WTC11 (cell line): ENCODE results near the gene FAM76B. TPM values are rescaled to one million over a fixed set of nuclear protein-coding genes. Genes with fewer than 3 reads are reported as not detected.

ENCODE experiments used
- ATAC-seq: fragments of 200-7000 bp; cut with Tn5 transposase; 2 replicates; pipeline ENCODE4 v1.10.0; 2021; ENCODE audit warnings: mild to moderate bottlenecking, moderate library complexity
- CTCF ChIA-PET: fragments of 300-600 bp; sonication (Branson Sonifier 250); formaldehyde crosslinking; loops from one replicate; lab custom pipeline; 2021; ENCODE audit warnings: antibody characterized with exemption; lab: Charles Lee
- POLR2A ChIA-PET: fragments of 350-600 bp; sonication (Branson Sonifier 250); formaldehyde crosslinking; loops from one replicate; lab custom pipeline; 2021; ENCODE audit warnings: antibody characterized with exemption; lab: Charles Lee
- DNase-seq: peaks from one replicate; pipeline ENCODE4 v3.0.0; 2021; ENCODE audit warnings: low spot score
- H3K27ac Mint-ChIP-seq: 2 replicates; pipeline ENCODE4 v1.8.0; 2021; ENCODE audit warnings: mixed read lengths
- H3K27me3 Mint-ChIP-seq: 2 replicates; pipeline ENCODE4 v1.8.0; 2021; ENCODE audit warnings: low read depth, mild to moderate bottlenecking, moderate library complexity, mixed read lengths
- H3K36me3 Mint-ChIP-seq: 2 replicates; pipeline ENCODE4 v1.8.0; 2021; ENCODE audit warnings: mixed read lengths
- H3K4me1 Mint-ChIP-seq: 2 replicates; pipeline ENCODE4 v1.8.0; 2022; ENCODE audit warnings: mixed read lengths
- H3K4me3 Mint-ChIP-seq: 2 replicates; pipeline ENCODE4 v1.8.0; 2021; ENCODE audit warnings: mild to moderate bottlenecking, moderate library complexity, mixed read lengths
- H3K9me3 Mint-ChIP-seq: 2 replicates; pipeline ENCODE4 v1.8.0; 2021; ENCODE audit warnings: mixed read lengths
- ATF1 ChIP-seq: sonication (generic); formaldehyde crosslinking; IDR thresholded peaks from 2 replicates; pipeline ENCODE4 v1.8.1; 2023; ENCODE audit warnings: mild to moderate bottlenecking, moderate library complexity, missing genetic modification reagents
- CREB1 ChIP-seq: sonication (generic); formaldehyde crosslinking; IDR thresholded peaks from 2 replicates; pipeline ENCODE4 v1.8.0; 2023; ENCODE audit warnings: mild to moderate bottlenecking, missing genetic modification reagents
- FOXP1 ChIP-seq: sonication (generic); formaldehyde crosslinking; IDR thresholded peaks from 2 replicates; pipeline ENCODE4 v1.8.0; 2022; ENCODE audit warnings: missing genetic modification reagents, mild to moderate bottlenecking, moderate library complexity, borderline replicate concordance
- HMGA2 ChIP-seq: fragments of 250-450 bp; sonication (Bioruptor Pico); IDR thresholded peaks from 2 replicates; pipeline ENCODE4 v1.4.0; 2021; ENCODE audit warnings: mild to moderate bottlenecking, moderate library complexity
- MYBL2 ChIP-seq: sonication (generic); formaldehyde crosslinking; IDR thresholded peaks from 2 replicates; pipeline ENCODE4 v1.8.1; 2023; ENCODE audit warnings: mild to moderate bottlenecking, moderate library complexity, missing genetic modification reagents
- NFE2L1 ChIP-seq: sonication (generic); formaldehyde crosslinking; IDR thresholded peaks from 2 replicates; pipeline ENCODE4 v1.8.1; 2023; ENCODE audit warnings: missing genetic modification reagents
- NFYB ChIP-seq: sonication (generic); formaldehyde crosslinking; conservative IDR thresholded peaks from 2 replicates; pipeline ENCODE4 v1.8.0; 2022; ENCODE audit warnings: low read depth, missing genetic modification reagents
- NR1H2 ChIP-seq: sonication (generic); formaldehyde crosslinking; IDR thresholded peaks from 2 replicates; pipeline ENCODE4 v1.9.0; 2021; ENCODE audit warnings: mild to moderate bottlenecking, moderate library complexity, missing genetic modification reagents
- RORB ChIP-seq: fragments of 250-450 bp; sonication (Bioruptor Pico); IDR thresholded peaks from 2 replicates; pipeline ENCODE4 v1.9.0; 2021; ENCODE audit warnings: mild to moderate bottlenecking
- ZNF396 ChIP-seq: fragments of 250-450 bp; sonication (Bioruptor Pico); IDR thresholded peaks from 2 replicates; pipeline ENCODE4 v1.8.0; 2021; ENCODE audit warnings: mild to moderate bottlenecking, moderate library complexity, borderline replicate concordance
- ZNF423 ChIP-seq: fragments of 250-450 bp; sonication (Bioruptor Pico); IDR thresholded peaks from 2 replicates; pipeline ENCODE4 v2.1.2; 2022; ENCODE audit warnings: mild to moderate bottlenecking, moderate library complexity
- ZNF671 ChIP-seq: fragments of 250-450 bp; sonication (Bioruptor Pico); IDR thresholded peaks from 2 replicates; pipeline ENCODE4 v1.8.0; 2021; ENCODE audit warnings: mild to moderate bottlenecking
- total RNA-seq: library from RNA; stranded (reverse); gene quantifications from 3 replicates; pipeline ENCODE4 v1.2.3, GENCODE V29; 2021
- TF ChIP-seq, protein P1 (sequence below): sonication (generic); formaldehyde crosslinking; IDR thresholded peaks from 2 replicates; pipeline ENCODE4 v1.8.1; 2023; ENCODE audit warnings: mild to moderate bottlenecking, missing genetic modification reagents, borderline replicate concordance
- TF ChIP-seq, protein P2 (sequence below): sonication (generic); formaldehyde crosslinking; IDR thresholded peaks from 2 replicates; pipeline ENCODE4 v1.8.0; 2022; ENCODE audit warnings: mild to moderate bottlenecking, missing genetic modification reagents
- TF ChIP-seq, protein P3 (sequence below): sonication (generic); formaldehyde crosslinking; IDR thresholded peaks from 2 replicates; pipeline ENCODE4 v1.8.1; 2023; ENCODE audit warnings: mild to moderate bottlenecking, missing genetic modification reagents
- TF ChIP-seq, protein P4 (sequence below): fragments of 200-600 bp; IDR thresholded peaks from 2 replicates; pipeline ENCODE4 v1.8.0; 2022; ENCODE audit warnings: antibody characterized with exemption
- TF ChIP-seq, protein P5 (sequence below): sonication (generic); formaldehyde crosslinking; IDR thresholded peaks from 2 replicates; pipeline ENCODE4 v1.8.0; 2022; ENCODE audit warnings: mild to moderate bottlenecking, missing genetic modification reagents

Gene FAM76B
- total RNA-seq, 1 experiment from 2014 or later = 30.0 TPM

DNA sequence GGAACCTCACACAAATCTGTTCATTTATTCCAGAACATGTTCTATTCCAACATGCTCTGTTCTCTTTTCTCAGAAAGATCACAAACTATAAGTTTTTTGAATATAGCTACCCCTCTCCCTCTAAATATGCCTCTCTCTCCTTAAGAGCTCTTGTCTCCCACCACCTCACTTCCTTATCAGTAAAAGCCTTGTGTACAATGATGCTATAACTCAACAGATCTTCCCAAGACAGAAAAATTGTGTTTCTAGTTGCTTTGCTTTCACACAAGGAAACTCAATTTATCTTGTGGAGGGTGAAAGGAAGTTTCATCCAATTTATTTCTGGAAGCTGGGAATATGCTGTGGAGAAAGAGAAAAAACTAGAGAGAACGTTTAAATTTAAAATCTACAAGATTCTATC is 64.4 kb downstream of the FAM76B start (continued):
- TF ChIP-seq, protein P1, sequence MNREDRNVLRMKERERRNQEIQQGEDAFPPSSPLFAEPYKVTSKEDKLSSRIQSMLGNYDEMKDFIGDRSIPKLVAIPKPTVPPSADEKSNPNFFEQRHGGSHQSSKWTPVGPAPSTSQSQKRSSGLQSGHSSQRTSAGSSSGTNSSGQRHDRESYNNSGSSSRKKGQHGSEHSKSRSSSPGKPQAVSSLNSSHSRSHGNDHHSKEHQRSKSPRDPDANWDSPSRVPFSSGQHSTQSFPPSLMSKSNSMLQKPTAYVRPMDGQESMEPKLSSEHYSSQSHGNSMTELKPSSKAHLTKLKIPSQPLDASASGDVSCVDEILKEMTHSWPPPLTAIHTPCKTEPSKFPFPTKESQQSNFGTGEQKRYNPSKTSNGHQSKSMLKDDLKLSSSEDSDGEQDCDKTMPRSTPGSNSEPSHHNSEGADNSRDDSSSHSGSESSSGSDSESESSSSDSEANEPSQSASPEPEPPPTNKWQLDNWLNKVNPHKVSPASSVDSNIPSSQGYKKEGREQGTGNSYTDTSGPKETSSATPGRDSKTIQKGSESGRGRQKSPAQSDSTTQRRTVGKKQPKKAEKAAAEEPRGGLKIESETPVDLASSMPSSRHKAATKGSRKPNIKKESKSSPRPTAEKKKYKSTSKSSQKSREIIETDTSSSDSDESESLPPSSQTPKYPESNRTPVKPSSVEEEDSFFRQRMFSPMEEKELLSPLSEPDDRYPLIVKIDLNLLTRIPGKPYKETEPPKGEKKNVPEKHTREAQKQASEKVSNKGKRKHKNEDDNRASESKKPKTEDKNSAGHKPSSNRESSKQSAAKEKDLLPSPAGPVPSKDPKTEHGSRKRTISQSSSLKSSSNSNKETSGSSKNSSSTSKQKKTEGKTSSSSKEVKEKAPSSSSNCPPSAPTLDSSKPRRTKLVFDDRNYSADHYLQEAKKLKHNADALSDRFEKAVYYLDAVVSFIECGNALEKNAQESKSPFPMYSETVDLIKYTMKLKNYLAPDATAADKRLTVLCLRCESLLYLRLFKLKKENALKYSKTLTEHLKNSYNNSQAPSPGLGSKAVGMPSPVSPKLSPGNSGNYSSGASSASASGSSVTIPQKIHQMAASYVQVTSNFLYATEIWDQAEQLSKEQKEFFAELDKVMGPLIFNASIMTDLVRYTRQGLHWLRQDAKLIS (CRISPR knock-in tag) = no peak
- TF ChIP-seq ZNF396 (CRISPR knock-in tag) (no peak), RORB (CRISPR knock-in tag) (no peak), ZNF671 (no peak), HMGA2 (CRISPR knock-in tag) (no peak), NFYB (no peak), CREB1 (CRISPR knock-in tag) (no peak)
- TF ChIP-seq, protein P2, sequence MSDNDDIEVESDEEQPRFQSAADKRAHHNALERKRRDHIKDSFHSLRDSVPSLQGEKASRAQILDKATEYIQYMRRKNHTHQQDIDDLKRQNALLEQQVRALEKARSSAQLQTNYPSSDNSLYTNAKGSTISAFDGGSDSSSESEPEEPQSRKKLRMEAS = no peak

DNA sequence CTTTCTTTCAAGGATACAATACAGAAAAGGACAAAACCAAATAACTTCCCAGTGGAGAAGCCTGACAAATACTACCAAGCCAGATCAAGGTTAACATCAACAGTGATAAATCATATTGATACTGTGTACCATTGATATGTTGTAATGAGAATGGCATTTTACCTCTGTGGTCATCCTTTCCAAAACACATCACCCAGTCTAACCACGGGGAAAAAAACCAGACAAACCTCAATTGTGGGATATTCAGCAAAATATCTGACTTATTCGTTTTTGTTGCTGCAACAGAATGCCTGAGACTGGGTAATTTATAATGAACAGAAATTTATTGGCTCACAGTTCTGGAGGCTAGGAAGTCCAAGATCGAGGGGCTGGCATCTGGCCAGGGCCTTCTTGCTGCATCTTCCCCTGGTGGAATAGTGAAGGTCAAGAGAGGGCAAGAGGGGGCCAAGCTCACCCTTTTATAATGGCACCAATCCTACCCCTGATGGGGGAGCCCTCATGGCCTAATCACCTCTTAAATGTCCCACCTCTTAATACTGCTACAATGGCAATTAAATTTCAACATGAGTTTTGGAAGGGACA is 66.1 kb downstream of the FAM76B start:
- Mint-ChIP-seq H3K9me3 (peaks cover 3% of the 10 kb centered on the region), H3K27me3 (no peaks in the 10 kb centered on the region; the same call in 1 of the 2 replicates), H3K4me1 (no peaks in the 10 kb centered on the region), H3K27ac (no peak overlapping the region), H3K4me3 (no peak overlapping the region), H3K36me3 (no peaks in the 10 kb centered on the region)
- CTCF ChIA-PET = no interaction called here
- DNase-seq (no peak), ATAC-seq (no peak)
- POLR2A ChIA-PET = no interaction called here
- TF ChIP-seq, protein P3, sequence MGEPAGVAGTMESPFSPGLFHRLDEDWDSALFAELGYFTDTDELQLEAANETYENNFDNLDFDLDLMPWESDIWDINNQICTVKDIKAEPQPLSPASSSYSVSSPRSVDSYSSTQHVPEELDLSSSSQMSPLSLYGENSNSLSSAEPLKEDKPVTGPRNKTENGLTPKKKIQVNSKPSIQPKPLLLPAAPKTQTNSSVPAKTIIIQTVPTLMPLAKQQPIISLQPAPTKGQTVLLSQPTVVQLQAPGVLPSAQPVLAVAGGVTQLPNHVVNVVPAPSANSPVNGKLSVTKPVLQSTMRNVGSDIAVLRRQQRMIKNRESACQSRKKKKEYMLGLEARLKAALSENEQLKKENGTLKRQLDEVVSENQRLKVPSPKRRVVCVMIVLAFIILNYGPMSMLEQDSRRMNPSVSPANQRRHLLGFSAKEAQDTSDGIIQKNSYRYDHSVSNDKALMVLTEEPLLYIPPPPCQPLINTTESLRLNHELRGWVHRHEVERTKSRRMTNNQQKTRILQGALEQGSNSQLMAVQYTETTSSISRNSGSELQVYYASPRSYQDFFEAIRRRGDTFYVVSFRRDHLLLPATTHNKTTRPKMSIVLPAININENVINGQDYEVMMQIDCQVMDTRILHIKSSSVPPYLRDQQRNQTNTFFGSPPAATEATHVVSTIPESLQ = no peak
- TF ChIP-seq NFE2L1 (CRISPR knock-in tag) (no peak), ZNF671 (no peak), MYBL2 (no peak), NR1H2 (CRISPR knock-in tag) (no peak), ZNF423 (CRISPR knock-in tag) (no peak), ATF1 (CRISPR knock-in tag) (no peak), FOXP1 (no peak)
- TF ChIP-seq, protein P4, sequence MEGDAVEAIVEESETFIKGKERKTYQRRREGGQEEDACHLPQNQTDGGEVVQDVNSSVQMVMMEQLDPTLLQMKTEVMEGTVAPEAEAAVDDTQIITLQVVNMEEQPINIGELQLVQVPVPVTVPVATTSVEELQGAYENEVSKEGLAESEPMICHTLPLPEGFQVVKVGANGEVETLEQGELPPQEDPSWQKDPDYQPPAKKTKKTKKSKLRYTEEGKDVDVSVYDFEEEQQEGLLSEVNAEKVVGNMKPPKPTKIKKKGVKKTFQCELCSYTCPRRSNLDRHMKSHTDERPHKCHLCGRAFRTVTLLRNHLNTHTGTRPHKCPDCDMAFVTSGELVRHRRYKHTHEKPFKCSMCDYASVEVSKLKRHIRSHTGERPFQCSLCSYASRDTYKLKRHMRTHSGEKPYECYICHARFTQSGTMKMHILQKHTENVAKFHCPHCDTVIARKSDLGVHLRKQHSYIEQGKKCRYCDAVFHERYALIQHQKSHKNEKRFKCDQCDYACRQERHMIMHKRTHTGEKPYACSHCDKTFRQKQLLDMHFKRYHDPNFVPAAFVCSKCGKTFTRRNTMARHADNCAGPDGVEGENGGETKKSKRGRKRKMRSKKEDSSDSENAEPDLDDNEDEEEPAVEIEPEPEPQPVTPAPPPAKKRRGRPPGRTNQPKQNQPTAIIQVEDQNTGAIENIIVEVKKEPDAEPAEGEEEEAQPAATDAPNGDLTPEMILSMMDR = no peak
- TF ChIP-seq, protein P5, sequence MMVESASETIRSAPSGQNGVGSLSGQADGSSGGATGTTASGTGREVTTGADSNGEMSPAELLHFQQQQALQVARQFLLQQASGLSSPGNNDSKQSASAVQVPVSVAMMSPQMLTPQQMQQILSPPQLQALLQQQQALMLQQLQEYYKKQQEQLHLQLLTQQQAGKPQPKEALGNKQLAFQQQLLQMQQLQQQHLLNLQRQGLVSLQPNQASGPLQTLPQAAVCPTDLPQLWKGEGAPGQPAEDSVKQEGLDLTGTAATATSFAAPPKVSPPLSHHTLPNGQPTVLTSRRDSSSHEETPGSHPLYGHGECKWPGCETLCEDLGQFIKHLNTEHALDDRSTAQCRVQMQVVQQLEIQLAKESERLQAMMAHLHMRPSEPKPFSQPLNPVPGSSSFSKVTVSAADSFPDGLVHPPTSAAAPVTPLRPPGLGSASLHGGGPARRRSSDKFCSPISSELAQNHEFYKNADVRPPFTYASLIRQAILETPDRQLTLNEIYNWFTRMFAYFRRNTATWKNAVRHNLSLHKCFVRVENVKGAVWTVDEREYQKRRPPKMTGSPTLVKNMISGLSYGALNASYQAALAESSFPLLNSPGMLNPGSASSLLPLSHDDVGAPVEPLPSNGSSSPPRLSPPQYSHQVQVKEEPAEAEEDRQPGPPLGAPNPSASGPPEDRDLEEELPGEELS (CRISPR knock-in tag) = no peak
